AML-193 (cell line): ENCODE results near the gene MIEF2.
"Not testable (repeated sequence)": the region's sequence is repeated elsewhere in the genome, so short reads cannot be mapped to it uniquely, and the experiment has no call there.

Experiments
- DNase-seq, 2 experiments: peaks; one replicate each; lab custom pipeline; 2025; lab: John Stamatoyannopoulos, UW

MIEF2 gene

GRCh38 chr17:18291718-18292540 lies 31.5 kb downstream of the MIEF2 start:
- DNase-seq, result no peak

- not testable (repeated sequence) for DNase-seq
These were observed 37.6 kb downstream of the MIEF2 start for GRCh38 chr17:18298061-18298460.

- no peak for DNase-seq
These were observed 40.4 kb downstream of the MIEF2 start for GRCh38 chr17:18300725-18301480.

- not testable (repeated sequence) for DNase-seq
These were observed 42.7 kb downstream of the MIEF2 start for GRCh38 chr17:18303206-18303605.

- DNase-seq, result no peak
These were observed 48.7 kb downstream of the MIEF2 start for GRCh38 chr17:18309202-18309601.

- no peak for DNase-seq
These were observed 53.7 kb downstream of the MIEF2 start for GRCh38 chr17:18314059-18314730.

- DNase-seq, result peak; percentile 77 to 81
These were observed 54.5 kb downstream of the MIEF2 start, which contains the start of the genes SMCR8 and TOP3A for GRCh38 chr17:18314731-18315561. Gene SMCR8, plus strand, starts transcription at chr17:18315293. Its CDS starts 497 bp downstream, at chr17:18315790. Gene TOP3A, minus strand, starts transcription at chr17:18314994. Its CDS starts 216 bp downstream, at chr17:18314778.

- DNase-seq, result peak; percentile 34 to 35
These were observed 55.1 kb downstream of the MIEF2 start for GRCh38 chr17:18315562-18315922.

- no peak for DNase-seq
These were observed 55.5 kb downstream of the MIEF2 start for GRCh38 chr17:18315961-18316360.
